HG02798 (cell line): ENCODE measurements around the gene DNAH8.

Source experiments
- ATAC-seq: cut with Tn5 transposase; IDR thresholded peaks from one replicate; pipeline ENCODE4 v1.9.1; 2021; ENCODE audit warnings: mild to moderate bottlenecking; ENCODE audit not compliant: unreplicated experiment, poor library complexity

Gene DNAH8

DNA sequence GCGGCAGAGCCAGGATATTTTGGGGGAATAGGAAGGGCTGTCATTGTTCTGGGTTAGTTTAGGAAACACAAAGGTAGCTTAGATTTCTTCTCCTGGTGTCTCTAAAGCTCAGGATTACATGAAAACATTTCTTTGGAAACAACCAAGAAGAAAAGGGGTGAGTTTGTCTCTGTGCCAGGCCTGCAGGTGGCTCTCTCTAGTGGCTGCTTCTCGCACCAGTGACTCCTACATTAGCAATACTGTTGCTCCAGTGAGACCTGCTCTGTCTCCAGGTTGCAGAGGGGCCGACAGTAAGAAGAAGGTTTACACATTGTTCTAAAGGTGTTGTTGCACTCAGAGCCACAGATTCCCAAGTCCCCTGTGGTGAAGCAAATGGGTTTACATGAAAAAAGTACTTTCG, 228.9 kb downstream of the DNAH8 start:
- ATAC-seq = no peak

DNA sequence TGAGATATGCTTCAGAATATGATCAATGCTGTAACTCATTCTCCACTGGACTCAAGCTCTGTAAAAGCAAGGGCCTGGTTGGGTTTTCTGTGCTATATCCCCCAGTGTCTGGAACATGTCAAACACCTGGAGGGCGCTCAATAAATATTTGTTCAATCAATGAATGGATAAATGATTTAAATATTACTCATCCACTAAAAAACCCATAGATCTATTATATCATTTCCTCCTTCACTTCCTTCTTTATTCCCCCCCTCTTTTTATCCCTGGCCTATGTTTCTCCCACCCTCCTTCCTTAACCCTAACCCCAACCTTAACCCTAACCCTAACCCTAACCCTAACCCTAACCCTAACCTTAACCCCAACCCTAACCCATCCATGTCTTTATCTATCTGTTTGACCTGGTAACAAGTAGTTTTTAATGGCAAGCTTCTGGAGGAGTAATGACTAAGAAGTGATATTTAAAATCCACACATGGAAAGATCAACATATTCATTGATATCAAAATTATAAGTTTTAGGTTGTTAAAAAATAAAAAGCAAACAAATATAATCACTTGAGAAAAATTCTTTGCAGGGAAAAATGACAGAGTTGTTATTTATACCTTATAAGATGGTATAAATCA, 229.7 kb downstream of the DNAH8 start:
- no peak for ATAC-seq

DNA sequence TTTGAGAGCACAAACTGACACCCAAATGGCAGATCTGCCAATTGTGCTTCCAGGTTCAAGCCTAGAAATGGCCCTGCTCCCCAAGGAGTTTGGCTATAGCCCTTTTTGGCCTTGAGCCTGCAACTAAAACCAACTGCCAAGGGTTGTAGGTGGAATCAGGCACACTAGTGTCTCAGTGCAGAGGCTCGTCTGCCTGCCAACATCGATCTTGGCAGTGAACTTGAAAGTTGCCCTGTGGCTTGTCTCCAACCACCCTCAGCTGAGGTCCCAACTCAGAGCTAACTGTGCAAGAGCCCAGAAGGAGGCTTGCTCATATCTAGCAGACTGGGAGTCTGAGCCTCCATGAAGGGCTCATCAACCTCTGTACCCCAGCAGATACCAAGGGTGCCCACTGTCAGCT, 240.8 kb downstream of the DNAH8 start:
- ATAC-seq = no peak

- ATAC-seq = no peak
These were observed 242.3 kb downstream of the DNAH8 start for GRCh38 chr6:38957426-38957825.

- no peak for ATAC-seq
These were observed 244.0 kb downstream of the DNAH8 start for GRCh38 chr6:38959138-38959537.

DNA sequence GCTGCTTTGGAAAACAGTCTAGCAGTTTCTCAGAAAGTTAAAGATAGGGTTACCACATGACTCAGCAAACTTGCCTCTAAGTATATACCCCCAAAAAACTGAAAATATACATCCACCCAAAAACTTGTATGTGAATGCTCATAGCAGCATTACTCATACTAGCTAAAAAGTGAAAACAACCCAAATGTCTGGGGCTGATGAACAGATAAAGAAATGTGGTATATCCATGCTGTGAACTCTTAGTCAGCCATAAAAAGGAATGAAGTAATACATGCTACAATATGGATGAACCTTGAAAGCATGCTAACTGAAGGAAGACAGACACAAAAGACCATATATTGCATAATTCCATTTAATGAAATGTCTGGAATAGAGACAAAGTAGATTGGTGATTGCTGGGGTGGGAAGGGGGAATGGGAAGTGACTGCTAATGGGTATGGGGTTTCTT, 253.6 kb downstream of the DNAH8 start:
- no peak for ATAC-seq

DNA sequence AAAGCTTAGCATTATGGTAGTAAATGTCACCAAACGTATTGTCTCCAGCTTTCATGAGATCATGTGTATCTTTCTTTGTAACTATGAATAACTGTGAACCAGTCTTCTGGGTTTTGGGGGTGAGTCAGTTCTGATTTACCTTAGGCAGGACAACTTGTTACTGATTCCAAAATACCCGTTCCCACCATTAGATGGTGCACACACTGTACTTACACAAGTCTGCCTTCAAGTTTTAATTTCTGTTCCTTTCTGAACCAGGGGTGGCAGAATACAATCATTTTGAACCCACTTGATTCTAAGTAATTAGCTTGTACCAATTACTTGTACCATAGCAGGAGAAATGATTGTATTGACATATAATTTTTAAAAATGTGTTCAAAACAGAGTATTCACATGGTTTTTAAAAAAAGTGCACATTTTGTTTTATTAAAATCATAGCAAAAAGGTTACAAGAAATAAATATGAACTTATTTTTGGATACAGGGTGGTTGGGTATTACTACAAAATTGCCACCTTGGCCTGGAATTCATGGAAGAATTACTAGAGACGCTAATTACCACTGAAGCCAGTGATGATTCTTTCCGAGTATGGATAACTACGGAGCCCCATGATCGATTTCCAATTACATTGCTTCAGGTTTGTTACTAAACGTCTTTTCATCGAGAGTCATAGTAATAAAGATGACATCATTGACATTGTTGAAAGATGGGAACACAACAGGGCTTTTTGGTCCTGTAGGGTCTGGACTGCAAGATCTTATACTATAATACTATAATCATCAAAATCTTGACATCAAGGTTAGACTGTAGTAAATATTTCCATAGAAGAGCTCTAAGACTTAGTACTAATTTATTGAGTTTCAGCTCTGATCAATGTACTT, 258.3 kb downstream of the DNAH8 start:
- no peak for ATAC-seq

- ATAC-seq = no peak
These were observed 259.5 kb downstream of the DNAH8 start for GRCh38 chr6:38974389-38975151.

DNA sequence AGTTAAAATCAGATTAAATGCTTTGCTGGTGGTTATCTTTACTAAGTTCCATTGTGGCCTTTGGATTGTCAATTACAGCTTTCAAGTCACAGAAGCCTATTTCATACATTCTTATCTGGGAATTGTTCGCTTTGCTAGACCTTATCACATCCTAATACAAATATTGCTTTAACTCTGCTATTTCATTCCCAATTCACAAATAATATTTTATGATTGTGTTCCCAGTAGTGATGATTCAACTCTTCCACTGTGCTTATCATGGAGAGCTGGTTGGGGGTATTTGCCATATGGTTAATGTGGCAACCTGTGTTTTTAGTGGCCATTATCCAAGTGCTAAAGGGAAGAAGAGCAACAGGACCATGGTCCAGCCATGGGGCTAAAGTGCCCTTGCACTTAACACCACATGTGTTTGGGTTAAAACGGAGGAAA, 260.5 kb downstream of the DNAH8 start:
- no peak for ATAC-seq

DNA sequence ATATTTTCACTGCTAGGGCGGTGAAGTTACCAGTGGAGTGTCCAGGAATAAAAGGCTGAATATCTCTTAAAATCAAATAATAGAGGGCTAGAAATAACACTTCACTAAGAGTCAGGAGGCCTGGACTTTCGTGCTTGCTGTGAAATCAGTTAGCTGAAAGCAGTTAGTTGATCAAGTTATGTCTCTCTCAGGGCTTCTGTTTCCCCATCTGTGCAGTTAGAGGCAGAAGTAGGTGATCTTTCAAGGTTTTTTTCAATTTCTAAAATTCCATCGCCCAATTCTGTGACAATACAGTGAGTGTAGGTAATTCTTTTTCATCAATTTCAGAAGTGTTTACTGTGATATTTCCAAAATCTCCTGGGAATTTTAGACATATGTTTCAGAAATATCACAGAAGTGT, 260.9 kb downstream of the DNAH8 start:
- ATAC-seq = no peak

GRCh38 chr6:38976801-38977500, 261.8 kb downstream of the DNAH8 start:
- no peak for ATAC-seq

GRCh38 chr6:38978139-38978704, 263.1 kb downstream of the DNAH8 start:
- no peak for ATAC-seq

- no peak for ATAC-seq
These were observed 267.4 kb downstream of the DNAH8 start for GRCh38 chr6:38982470-38982869.

DNA sequence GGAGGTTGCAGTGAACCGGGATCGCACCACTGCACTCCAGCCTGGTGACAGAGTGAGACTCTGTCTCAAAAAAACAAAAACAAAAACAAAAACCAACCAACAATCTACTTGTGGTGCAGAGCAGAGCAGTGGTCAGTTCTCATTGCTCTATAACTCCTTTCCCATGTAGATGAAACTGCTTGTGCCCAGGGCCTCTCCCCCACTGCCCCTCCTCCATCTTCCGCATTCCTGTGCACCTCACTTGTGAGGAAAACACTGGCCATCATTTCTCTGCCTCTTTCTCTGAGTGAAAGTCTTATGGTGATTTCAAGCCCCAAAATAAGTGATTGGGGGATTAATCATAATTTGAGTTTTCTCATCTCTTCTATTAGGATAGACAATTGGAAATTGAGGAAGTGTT, 269.6 kb downstream of the DNAH8 start:
- ATAC-seq = no peak

DNA sequence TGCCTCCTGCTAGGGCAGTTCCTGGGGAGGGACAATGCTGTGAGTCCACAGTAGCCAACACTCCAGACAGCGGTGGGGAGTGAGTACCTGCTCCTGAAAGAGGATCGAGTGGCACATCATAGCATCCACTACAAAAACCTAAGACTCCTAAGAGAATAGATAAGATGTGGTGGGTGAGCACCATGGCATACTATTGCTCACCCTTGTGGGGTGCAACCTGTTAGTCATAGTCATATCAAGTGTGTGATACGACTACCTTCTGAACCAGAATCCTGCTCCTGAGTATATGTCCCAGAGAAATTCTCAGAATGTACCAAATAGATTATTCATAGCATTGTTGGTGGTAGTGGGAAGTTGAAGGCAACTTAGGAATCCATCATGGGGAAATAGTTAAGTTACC, 270.7 kb downstream of the DNAH8 start:
- no peak for ATAC-seq

DNA sequence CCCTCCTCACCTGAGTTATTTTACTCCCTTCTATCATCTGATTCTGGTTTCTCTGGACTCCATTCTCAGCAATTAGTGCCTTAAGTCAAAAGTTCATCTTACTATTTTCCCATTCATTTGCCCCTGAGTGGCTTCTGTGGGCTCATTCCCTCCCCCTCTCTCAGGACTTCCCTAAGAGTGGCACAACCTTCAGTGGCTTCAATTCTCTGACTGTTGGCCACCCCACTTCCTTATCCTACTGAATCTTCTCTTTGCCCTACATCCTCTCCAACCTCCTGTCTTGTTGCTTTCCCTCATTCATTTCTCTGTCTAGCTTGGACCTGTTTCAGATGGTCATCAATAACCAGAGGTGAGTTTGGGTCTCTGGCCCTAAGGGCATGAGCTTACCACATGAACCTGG, 272.4 kb downstream of the DNAH8 start:
- no peak for ATAC-seq

DNA sequence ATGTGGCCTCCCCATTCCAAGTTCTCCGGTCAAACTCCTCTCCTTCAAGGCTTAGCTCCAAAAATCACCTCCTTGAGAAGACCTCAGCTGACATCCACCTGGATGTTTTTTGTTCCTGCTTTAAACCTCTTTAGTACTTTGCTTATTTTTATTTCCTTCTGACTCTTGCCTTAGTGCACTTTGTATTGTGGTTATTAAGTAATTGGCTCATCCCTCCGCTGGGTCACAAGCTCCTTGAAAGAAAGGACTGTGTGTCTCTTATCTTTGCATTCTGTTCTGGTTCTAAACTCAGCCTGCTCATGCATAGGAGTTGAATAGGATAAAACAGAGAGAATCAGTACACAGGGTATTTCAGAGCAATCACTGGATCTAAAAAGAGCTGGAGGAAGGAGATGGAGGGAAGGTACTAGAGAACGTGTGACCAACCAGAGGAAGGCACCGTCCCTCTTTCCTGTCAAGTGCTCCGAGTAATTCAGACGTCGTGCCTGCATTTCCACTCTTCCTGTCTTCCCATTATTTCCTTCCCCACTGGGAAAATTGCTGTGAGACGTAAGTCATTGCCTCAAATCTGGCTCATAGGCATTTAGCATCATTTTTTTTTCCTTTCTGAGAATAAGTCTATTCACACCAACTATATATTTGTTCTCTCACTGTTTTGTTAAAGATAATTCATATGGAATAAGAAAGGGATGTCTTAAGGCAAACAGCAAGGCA, 273.8 kb downstream of the DNAH8 start:
- no peak for ATAC-seq

GRCh38 chr6:38990475-38990874, 275.4 kb downstream of the DNAH8 start:
- no peak for ATAC-seq

DNA sequence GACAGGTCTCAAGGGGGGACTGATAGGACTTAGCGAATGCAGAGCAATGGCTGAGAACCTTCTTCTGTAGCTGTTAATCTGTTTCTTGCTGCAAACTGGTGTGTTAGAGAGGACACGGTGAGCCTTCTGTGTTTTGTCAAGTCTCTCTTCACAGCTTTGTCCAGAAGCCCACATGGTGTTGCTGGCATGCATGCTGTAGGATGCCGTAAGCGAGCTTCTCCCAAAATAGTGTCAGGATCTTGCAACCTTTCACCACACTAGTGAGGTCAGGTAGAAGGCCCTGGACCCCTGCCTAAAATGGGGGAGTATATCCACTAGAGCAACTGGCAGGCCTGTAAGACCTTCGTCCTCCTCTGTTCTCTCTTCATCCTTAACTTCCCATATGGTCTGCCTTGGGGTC, 281.6 kb downstream of the DNAH8 start:
- ATAC-seq = no peak
